GM12874 (cell line): ENCODE measurements around the gene UNC5B.

Experiments
- TF ChIP-seq, protein P1 (sequence below): IDR thresholded peaks from 2 replicates; pipeline ENCODE4 v1.5.1; 2011; ENCODE audit warnings: low read depth, mild to moderate bottlenecking, control low read depth, low read length, moderate library complexity; ENCODE audit not compliant: insufficient read depth

The UNC5B gene

DNA sequence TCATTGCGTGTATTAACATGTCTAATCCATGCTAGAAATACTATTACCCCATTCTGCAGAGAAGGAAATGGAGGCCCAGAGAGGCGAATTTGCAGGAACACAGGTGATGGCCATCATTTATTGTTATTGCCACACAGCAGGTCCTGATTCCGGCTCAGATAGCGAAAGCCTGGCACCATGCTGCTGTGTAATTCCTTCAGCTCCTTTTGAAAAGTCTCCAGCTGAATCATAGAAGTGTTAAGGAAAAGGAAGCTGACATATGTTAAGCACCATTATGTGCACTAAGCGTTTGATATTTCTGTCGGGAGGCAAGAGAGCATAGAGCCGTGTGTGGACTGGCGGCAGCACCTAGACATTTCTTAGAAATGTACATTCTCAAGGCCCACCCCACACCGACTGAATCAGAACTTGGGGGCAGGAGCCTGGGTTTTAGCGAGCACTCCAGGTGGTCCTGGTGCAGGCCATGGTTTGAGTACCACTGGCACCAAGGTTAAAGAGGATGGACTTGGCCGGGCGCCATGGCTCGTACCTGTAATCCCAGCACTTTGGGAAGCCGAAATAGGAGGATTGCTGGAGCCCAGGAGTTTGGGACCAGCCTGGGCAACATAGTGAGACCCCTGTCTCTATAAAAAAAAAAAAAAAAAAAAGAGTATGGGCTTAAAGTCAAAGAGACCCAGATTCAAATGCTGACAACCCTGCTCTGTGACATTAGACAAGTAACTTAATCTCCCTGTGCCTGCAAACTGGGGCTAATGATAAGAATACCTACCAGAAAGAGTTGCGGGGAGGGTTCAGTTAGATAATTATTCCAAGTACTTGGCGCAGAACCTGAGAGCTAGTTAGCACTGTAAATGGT is 52.2 kb downstream of the UNC5B start:
- TF ChIP-seq, protein P1, sequence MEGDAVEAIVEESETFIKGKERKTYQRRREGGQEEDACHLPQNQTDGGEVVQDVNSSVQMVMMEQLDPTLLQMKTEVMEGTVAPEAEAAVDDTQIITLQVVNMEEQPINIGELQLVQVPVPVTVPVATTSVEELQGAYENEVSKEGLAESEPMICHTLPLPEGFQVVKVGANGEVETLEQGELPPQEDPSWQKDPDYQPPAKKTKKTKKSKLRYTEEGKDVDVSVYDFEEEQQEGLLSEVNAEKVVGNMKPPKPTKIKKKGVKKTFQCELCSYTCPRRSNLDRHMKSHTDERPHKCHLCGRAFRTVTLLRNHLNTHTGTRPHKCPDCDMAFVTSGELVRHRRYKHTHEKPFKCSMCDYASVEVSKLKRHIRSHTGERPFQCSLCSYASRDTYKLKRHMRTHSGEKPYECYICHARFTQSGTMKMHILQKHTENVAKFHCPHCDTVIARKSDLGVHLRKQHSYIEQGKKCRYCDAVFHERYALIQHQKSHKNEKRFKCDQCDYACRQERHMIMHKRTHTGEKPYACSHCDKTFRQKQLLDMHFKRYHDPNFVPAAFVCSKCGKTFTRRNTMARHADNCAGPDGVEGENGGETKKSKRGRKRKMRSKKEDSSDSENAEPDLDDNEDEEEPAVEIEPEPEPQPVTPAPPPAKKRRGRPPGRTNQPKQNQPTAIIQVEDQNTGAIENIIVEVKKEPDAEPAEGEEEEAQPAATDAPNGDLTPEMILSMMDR = no peak

DNA sequence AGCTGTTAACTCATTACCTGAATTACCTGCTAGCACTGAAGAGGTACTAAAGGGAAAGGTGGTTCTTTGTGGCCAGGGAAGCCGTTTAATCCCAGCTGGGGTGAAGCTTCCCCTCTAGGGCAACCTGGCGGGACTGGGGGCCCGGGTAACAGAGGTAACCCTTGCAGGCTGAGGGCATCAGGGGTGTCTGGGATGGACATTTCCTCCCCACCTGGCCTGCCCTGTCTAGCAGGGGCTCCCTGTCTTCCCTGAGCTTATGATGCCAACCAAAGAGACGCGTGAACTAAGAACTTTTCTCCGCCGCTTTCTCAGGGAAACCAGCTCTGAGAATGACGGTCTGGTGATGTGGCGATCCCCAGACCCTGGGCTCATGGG is 52.8 kb downstream of the UNC5B start:
- TF ChIP-seq, protein P1 = no peak

DNA sequence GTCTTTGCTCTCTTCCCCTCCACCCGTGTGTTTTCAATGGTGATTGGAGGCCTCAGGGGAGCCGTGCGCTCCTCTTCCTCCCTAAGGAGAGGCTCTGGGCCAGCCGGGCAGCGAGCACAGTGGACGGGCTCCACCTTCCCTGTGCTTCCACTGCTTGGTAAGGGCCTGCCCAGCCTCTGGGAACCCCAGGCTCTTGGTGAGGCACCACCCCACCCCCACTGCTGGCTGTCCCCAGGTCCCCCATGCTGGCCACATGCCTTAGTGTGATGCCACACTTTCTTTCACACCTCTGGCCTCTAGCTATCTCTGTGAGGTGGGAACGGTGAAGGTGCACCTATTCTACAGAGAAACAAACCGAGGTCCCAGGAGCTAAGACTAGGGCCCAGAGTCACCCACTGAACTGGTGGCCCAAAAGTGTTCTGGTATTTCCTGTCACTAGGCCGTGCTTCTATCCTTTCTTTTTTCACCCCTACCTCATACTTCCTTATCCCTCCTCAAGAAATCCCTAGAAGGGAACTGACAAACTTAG is 53.3 kb downstream of the UNC5B start:
- TF ChIP-seq, protein P1 = no peak

DNA sequence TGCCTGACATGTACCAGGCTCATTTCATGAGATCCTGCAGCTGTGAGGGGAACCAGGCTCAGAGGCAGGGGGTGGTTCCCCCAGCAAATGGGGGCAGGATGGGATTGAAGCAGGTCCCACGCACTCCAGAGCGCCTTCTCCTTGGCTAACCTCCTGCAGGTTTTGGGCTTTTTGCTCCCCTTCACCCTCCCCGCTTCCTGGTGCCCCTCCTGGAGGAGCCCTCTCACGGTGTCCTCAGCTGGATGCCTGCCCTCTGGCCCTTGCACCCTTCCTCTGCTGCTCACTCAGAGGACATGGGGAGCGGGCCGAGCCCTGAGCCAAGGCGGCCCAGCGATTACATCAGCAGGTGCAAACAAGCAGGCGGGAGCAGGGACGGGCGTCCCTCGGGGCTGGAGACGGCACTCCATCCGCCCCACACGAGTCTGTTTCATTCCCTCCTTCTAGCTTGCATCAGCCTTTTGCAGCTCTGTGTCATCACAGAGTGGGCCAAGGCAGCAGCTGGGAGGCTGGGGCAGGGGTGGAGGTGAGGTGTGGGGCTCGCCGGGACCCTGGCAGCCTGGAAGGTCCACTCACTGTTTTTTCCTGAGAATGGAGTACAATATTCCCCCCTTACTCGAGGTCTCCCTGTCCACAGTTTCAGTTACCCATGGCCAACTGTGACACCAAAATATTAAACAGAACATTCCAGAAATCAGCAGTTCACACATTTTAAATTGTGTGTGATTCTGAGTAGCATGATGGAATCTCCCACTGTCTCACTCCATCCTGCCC is 54.0 kb downstream of the UNC5B start:
- TF ChIP-seq, protein P1 = no peak

DNA sequence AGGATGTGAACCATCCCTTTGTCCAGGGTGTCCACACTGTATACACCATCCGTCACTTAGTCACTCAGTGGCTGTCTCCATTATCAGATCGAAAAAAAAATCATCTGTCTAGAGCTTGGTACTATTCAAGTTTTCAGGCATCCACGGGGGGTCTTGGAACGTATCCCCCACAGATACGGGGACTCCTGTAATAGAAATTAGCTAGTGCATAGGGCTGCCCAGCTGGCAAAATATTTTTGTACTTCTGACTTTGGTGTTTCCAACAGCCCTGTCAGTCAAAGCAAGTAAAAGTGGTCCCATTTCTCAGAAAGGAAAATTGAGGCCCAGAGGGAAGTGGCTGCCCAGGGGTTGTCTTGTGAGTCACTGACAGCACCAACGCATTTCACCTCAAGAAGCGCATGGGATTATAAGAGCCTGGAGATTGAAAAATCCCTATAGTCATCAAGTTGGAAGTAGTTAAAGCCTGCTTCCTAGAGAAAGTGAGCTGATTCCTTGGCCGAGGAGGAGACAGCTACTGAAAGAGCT is 54.6 kb downstream of the UNC5B start:
- TF ChIP-seq, protein P1 = no peak

DNA sequence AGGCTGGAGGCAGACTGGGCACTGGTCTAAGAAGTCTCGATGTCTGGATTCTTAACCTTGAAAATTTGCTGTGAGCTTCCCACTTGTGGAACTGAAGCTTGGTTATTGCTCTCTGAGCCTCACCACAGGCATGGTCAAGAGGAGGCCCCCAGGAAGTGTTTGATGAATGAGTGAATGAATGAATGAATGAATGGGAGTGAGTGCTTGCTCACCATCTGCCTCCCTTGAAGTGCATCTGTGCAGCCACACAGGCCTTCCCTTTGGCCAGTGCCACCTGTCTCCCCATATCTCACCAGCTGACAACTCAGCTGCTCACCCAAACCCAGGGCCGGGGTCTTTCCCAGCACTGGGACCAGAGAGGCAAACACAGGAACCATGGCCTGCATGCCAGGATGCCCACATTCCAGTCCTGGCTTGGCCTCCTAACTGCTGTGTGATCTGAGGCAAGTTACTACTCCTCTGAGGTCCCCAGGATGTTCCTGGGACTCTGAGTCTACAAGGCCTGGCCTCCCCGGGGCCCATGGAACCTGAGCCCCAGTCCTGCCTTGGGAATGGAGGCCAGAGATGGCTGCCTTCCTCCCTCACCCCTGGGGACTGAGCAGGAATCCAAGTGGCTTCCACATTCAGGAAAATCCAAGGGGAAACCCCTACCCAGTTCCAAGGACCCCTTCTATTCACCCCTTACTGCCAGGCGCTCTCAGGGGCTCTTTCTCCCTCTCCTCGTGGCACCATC is 55.3 kb downstream of the UNC5B start:
- TF ChIP-seq, protein P1 = no peak

DNA sequence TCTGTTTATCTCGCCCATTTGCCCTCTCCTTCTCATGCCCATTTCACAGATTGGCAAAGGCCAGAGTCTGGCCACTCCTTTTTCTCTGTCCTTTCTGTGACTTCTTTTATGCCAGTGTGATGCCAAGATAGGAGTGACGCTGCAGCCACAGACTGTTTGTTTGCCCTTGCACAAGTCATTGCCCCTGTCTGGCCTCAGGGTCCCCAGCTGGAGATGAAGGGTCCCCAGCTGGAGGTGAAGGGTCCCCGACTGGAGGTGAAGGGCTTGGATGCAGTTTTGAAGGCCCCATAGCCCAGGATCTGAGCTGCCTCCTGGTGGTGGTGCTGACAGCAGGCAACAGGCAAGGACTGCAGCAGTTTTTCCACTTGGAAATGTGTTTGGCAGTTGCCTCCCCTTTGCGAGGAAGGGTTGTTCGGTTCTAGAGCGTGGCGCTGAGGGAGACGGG is 55.9 kb downstream of the UNC5B start:
- TF ChIP-seq, protein P1 = no peak
